ENCODE measurements around the gene MACROD2. TPM values are rescaled to one million over a fixed set of nuclear protein-coding genes. Genes with fewer than 3 reads are reported as not detected.

MACROD2 gene
- total and polyA plus RNA-seq, 9 donors: 3.7 to 25.5 (median 7.8) TPM

- Histone ChIP-seq H3K27me3 (no peaks in the 10 kb centered on the region), H3K4me1 (ENCODE audit: insufficient read depth) (no peaks in the 10 kb centered on the region), H3K4me3 (no peak overlapping the region), H3K27ac (no peak overlapping the region), H3K9me3 (no peaks in the 10 kb centered on the region), H3K36me3 (no peaks in the 10 kb centered on the region)
- TF ChIP-seq CTCF (IDR thresholded peaks at IDR 0.05) (no peak), EP300 (IDR thresholded peaks at IDR 0.05) (no peak), POLR2A (IDR thresholded peaks at IDR 0.05) (no peak)
- DNase-seq: no peak
- intact Hi-C loops (cut with DNase I): no loop called here
- 80 to 93% (median 89%) methylated on average over 3 of the region's 3 CpGs for WGBS, 3 donors
Measured at GRCh38 chr20:15949391-15949790, 1954.1 kb downstream of the MACROD2 start.

- WGBS, 3 donors: 78 to 82% (median 82%) methylated on average over 8 of the region's 8 CpGs
- H3K9me3 ChIP-seq: no peaks in the 10 kb centered on the region
- intact Hi-C loops (cut with DNase I): no loop called here
- H3K27me3 ChIP-seq: no peaks in the 10 kb centered on the region
- no peak for TF ChIP-seq CTCF (IDR thresholded peaks at IDR 0.05)
- TF ChIP-seq POLR2A (IDR thresholded peaks at IDR 0.05): no peak
- no peak for TF ChIP-seq EP300 (IDR thresholded peaks at IDR 0.05)
- no peak overlapping the region for H3K4me3 ChIP-seq
- H3K27ac ChIP-seq: no peak overlapping the region
- no peaks in the 10 kb centered on the region for H3K4me1 ChIP-seq (ENCODE audit: insufficient read depth)
- DNase-seq: no peak
- H3K36me3 ChIP-seq: no peaks in the 10 kb centered on the region
Measured at GRCh38 chr20:15951658-15952057, 1956.3 kb downstream of the MACROD2 start.

- WGBS, 3 donors: 91 to 94% (median 93%) methylated on average over 4 of the region's 4 CpGs
- no peaks in the 10 kb centered on the region for H3K9me3 ChIP-seq
- no peak for DNase-seq
- H3K27ac ChIP-seq: no peak overlapping the region
- no peaks in the 10 kb centered on the region for H3K27me3 ChIP-seq
- H3K4me1 ChIP-seq (ENCODE audit: insufficient read depth): no peaks in the 10 kb centered on the region
- H3K36me3 ChIP-seq: no peaks in the 10 kb centered on the region
- no peak overlapping the region for H3K4me3 ChIP-seq
- intact Hi-C loops (cut with DNase I): no loop called here
- no peak for TF ChIP-seq POLR2A (IDR thresholded peaks at IDR 0.05)
- no peak for TF ChIP-seq EP300 (IDR thresholded peaks at IDR 0.05)
- no peak for TF ChIP-seq CTCF (IDR thresholded peaks at IDR 0.05)
Measured at GRCh38 chr20:15958142-15958541, 1962.8 kb downstream of the MACROD2 start.

- no peaks in the 10 kb centered on the region for H3K27me3 ChIP-seq
- no peak overlapping the region for H3K4me3 ChIP-seq
- H3K27ac ChIP-seq: no peak overlapping the region
- DNase-seq: no peak
- intact Hi-C loops (cut with DNase I): no loop called here
- TF ChIP-seq EP300 (IDR thresholded peaks at IDR 0.05): no peak
- TF ChIP-seq POLR2A (IDR thresholded peaks at IDR 0.05): no peak
- TF ChIP-seq CTCF (IDR thresholded peaks at IDR 0.05): no peak
- WGBS, 3 donors: 83 to 88% (median 88%) methylated on average over 4 of the region's 4 CpGs
- no peaks in the 10 kb centered on the region for H3K36me3 ChIP-seq
- H3K4me1 ChIP-seq (ENCODE audit: insufficient read depth): no peaks in the 10 kb centered on the region
- no peaks in the 10 kb centered on the region for H3K9me3 ChIP-seq
Measured at GRCh38 chr20:15965165-15965564, 1969.8 kb downstream of the MACROD2 start.

GRCh38 chr20:15967334-15967733, 1972.0 kb downstream of the MACROD2 start:
- no peak for DNase-seq
- no peaks in the 10 kb centered on the region for H3K36me3 ChIP-seq
- peaks cover 0 to 3% of the 10 kb centered on the region in 2 donors for H3K9me3 ChIP-seq
- no peak overlapping the region for H3K27ac ChIP-seq
- H3K4me1 ChIP-seq (ENCODE audit: insufficient read depth): no peaks in the 10 kb centered on the region
- H3K4me3 ChIP-seq: no peak overlapping the region
- intact Hi-C loops (cut with DNase I): no loop called here
- H3K27me3 ChIP-seq: no peaks in the 10 kb centered on the region
- TF ChIP-seq POLR2A (IDR thresholded peaks at IDR 0.05): no peak
- no peak for TF ChIP-seq EP300 (IDR thresholded peaks at IDR 0.05)
- TF ChIP-seq CTCF (IDR thresholded peaks at IDR 0.05): no peak
- WGBS, 3 donors: 67 to 69% (median 67%) methylated on average over 5 of the region's 5 CpGs

Data from ovary (tissue), 9 donors.